DOHH2 (cell line): Measurements from ENCODE around the gene MAST1.
A peak's percentile ranks its signal among the peaks of the same experiment; 100 is the strongest.
"Not testable (repeated sequence)": the region's sequence is repeated elsewhere in the genome, so short reads cannot be mapped to it uniquely, and the experiment has no call there.

Experiments used
- H3F3A ChIP-seq: fragments of 200-600 bp; sonication (generic), shearing (Covaris generic); 2 replicates; pipeline ENCODE4 v1.6.0; 2016; ENCODE audit warnings: antibody characterized with exemption, mild to moderate bottlenecking; ENCODE audit not compliant: control insufficient read depth, insufficient read depth
- H3K27ac ChIP-seq: fragments of 200-600 bp; sonication (generic); 2 replicates; pipeline ENCODE4 v1.5.1; 2014; ENCODE audit warnings: low read depth, mild to moderate bottlenecking, low read length, moderate library complexity
- H3K27me3 ChIP-seq: fragments of 200-600 bp; sonication (generic); 2 replicates; pipeline ENCODE4 v1.6.1; 2014; ENCODE audit warnings: mild to moderate bottlenecking, low read length, mixed read lengths; ENCODE audit not compliant: control insufficient read depth
- H3K36me3 ChIP-seq: fragments of 200-600 bp; sonication (generic); 2 replicates; pipeline ENCODE4 v1.6.1; 2014; ENCODE audit warnings: mild to moderate bottlenecking, low read length, moderate library complexity, mixed read lengths; ENCODE audit not compliant: control insufficient read depth
- H3K4me1 ChIP-seq: fragments of 200-600 bp; sonication (generic); 2 replicates; pipeline ENCODE4 v1.6.1; 2014; ENCODE audit warnings: mild to moderate bottlenecking, low read length, mixed read lengths; ENCODE audit not compliant: control insufficient read depth
- H3K4me2 ChIP-seq: fragments of 200-600 bp; sonication (generic); 2 replicates; pipeline ENCODE4 v1.6.0; 2014; ENCODE audit warnings: mild to moderate bottlenecking, low read length, moderate library complexity
- H3K4me3 ChIP-seq: fragments of 200-600 bp; sonication (generic); 2 replicates; pipeline ENCODE4 v1.5.1; 2014; ENCODE audit warnings: mild to moderate bottlenecking, low read length, mixed read lengths
- H3K79me2 ChIP-seq: fragments of 200-600 bp; sonication (generic); 2 replicates; pipeline ENCODE4 v1.6.1; 2014; ENCODE audit warnings: mild to moderate bottlenecking, low read length, mixed read lengths; ENCODE audit not compliant: control insufficient read depth
- H3K9me2 ChIP-seq: fragments of 200-600 bp; sonication (generic); replicated peaks from 2 replicates; pipeline ENCODE4 v1.6.1; 2014; ENCODE audit warnings: mild to moderate bottlenecking, low read length, mixed read lengths; ENCODE audit not compliant: control insufficient read depth
- H3K9me3 ChIP-seq: fragments of 200-600 bp; sonication (generic); 2 replicates; pipeline ENCODE4 v1.6.1; 2014; ENCODE audit warnings: antibody characterized with exemption, low read length, mixed read lengths; ENCODE audit not compliant: control insufficient read depth, insufficient read depth
- H4K20me1 ChIP-seq: fragments of 200-600 bp; sonication (generic); 2 replicates; pipeline ENCODE4 v1.6.0; 2014; ENCODE audit warnings: low read depth, mild to moderate bottlenecking, antibody characterized with exemption, low read length, moderate library complexity; ENCODE audit not compliant: control insufficient read depth, insufficient read depth
- EZH2phosphoT487 ChIP-seq: fragments of 200-600 bp; sonication (generic); IDR thresholded peaks from 2 replicates; pipeline ENCODE4 v1.6.1; 2017; ENCODE audit warnings: borderline replicate concordance, mild to moderate bottlenecking, antibody characterized with exemption, low read length, moderate library complexity, mixed read lengths
- TF ChIP-seq, protein P1 (sequence below): fragments of 200-600 bp; sonication (generic); IDR thresholded peaks from one replicate; pipeline ENCODE4 v1.5.1; 2014; ENCODE audit warnings: antibody characterized with exemption, mild to moderate bottlenecking, low read depth, low read length; ENCODE audit not compliant: poor library complexity, severe bottlenecking

The MAST1 gene

DNA sequence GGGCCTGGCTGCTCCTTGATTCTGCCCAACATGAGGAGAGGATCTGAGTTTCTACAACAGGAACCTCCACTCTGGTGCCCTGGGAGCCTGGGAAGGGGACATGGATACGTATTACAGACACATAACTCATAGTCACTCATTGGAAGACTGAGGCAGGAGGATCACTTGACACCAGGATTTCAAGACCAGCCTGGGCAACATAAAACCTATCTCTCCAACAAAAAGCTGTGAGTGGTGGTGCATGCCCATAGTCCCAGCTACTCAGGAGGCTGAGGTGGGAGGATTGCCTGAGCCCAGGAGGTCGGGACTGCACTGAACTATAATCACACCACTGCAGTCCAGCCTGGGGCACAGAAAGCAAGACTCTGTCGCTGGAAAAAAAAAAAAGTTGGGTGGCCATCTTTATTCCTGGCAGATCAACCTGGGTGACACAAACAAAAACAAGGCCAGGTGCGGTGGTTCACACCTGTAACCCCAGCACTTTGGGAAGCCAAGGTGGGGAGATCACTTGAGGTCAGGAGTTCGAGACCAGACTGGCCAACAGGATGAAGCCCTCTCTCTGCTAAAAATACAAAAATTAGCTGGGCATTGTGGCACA, 49.8 kb downstream of the MAST1 start:
- Histone ChIP-seq H3K4me3 (no peak overlapping the region), H3K9me2 (no peaks in the 10 kb centered on the region), H3K27ac (no peak overlapping the region), H3K79me2 (peaks cover 13% of the 10 kb centered on the region), H3K4me1 (peaks cover 33% of the 10 kb centered on the region), H3F3A (no peaks in the 10 kb centered on the region), H3K9me3 (peaks cover 12% of the 10 kb centered on the region), H3K27me3 (peaks cover 6% of the 10 kb centered on the region; the same call in 1 of the 2 replicates), H4K20me1 (no peaks in the 10 kb centered on the region), H3K36me3 (no peaks in the 10 kb centered on the region), H3K4me2 (no peak overlapping the region)
- TF ChIP-seq, protein P1, sequence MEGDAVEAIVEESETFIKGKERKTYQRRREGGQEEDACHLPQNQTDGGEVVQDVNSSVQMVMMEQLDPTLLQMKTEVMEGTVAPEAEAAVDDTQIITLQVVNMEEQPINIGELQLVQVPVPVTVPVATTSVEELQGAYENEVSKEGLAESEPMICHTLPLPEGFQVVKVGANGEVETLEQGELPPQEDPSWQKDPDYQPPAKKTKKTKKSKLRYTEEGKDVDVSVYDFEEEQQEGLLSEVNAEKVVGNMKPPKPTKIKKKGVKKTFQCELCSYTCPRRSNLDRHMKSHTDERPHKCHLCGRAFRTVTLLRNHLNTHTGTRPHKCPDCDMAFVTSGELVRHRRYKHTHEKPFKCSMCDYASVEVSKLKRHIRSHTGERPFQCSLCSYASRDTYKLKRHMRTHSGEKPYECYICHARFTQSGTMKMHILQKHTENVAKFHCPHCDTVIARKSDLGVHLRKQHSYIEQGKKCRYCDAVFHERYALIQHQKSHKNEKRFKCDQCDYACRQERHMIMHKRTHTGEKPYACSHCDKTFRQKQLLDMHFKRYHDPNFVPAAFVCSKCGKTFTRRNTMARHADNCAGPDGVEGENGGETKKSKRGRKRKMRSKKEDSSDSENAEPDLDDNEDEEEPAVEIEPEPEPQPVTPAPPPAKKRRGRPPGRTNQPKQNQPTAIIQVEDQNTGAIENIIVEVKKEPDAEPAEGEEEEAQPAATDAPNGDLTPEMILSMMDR, result no peak
- TF ChIP-seq EZH2phosphoT487, result no peak

DNA sequence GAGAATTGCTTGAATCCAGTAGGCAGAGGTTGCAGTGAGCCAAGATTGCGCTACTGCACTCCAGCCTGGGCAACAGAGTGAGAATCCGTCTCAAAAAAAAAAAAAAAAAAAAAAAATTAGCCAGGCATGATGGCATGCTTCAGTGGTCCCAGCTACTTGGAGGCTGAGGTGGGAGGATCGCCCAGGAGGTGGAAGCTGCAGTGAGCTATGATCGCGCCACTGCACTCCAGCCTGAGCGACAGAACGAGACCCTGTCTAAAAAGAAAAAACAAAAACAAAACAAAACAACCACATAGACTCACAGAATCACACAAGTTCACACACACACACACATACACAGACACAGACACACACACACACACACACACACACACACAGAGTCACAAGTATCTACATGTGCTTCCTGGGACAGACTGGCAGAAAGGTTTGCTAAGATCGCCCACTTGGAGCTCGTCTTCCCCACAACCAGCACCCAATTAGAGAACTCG, 52.0 kb downstream of the MAST1 start:
- H3K9me2 ChIP-seq, H3K27me3 ChIP-seq, H4K20me1 ChIP-seq, H3F3A ChIP-seq, H3K36me3 ChIP-seq, H3K9me3 ChIP-seq: not testable (repeated sequence)
- H3K27ac ChIP-seq, result peak overlapping the region; percentile 26; the same call in 1 of the 2 replicates
- H3K4me2 ChIP-seq, result peak overlapping the region; percentile 65
- H3K4me1 ChIP-seq, result peaks cover 21% of the 10 kb centered on the region
- peak overlapping the region; percentile 65 for H3K4me3 ChIP-seq
- peaks cover 13% of the 10 kb centered on the region for H3K79me2 ChIP-seq

DNA sequence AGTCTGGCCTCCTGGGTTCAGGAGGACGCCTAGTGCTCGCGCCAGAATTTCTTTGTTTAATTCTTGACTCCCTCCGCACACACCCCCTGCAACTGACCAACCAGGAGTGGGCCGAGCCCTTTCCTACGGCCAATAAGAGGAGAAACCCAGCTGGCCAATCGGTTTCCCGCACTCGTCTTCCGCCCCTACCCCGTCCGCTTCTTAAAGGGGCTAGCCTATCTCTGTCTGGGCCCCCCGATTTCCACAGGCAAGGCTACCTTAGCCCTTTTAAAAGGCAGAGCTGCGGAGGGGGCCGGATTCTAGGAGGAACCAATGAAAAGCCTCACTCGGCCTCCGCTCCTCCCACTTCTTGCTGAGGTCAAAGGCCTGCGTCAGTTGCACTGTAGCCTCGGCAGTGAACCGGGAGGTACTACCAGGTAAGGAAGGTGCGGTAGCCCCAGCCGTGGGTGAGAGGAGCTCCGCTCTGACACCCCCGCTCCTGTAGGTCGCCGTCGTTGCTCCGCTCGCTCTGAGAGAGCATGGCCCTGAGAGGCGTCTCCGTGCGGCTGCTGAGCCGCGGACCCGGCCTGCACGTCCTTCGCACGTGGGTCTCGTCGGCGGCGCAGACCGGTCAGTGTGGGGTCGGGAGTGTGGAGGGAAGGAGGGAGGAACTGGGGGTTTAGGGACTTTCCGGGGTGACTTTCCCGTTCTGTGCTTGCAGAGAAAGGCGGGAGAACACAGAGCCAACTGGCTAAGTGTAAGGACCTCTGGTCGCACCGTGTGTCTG, 52.7 kb downstream of the MAST1 start, which contains the start of gene GCDH:
Gene GCDH (plus strand): TSS at position 374 of the 766 bp plus-strand sequence. CDS start 145 bp downstream, at position 519.
- Histone ChIP-seq H3F3A (no peaks in the 10 kb centered on the region), H3K4me1 (peaks cover 17% of the 10 kb centered on the region), H3K9me3 (no peaks in the 10 kb centered on the region), H3K36me3 (peaks cover 5% of the 10 kb centered on the region; the same call in 1 of the 2 replicates), H3K9me2 (no peaks in the 10 kb centered on the region), H4K20me1 (no peaks in the 10 kb centered on the region), H3K4me2 (peak within 1 kb of the TSS; percentile 83), H3K27ac (peak within 1 kb of the TSS; percentile 26; the same call in 1 of the 2 replicates), H3K27me3 (peaks cover 2% of the 10 kb centered on the region; the same call in 1 of the 2 replicates), H3K4me3 (peak within 1 kb of the TSS; percentile 85), H3K79me2 (peaks cover 13% of the 10 kb centered on the region)
- TF ChIP-seq, protein P1, result no peak
- no peak for TF ChIP-seq EZH2phosphoT487
